G401 (cell line): ENCODE data around the gene TNK1. TPM values are rescaled to one million over a fixed set of nuclear protein-coding genes. Genes with fewer than 3 reads are reported as not detected.

ENCODE experiments used
- DNase-seq: peaks from one replicate; pipeline ENCODE4 v3.0.0-alpha.2; 2015; ENCODE audit warnings: low spot score
- in situ Hi-C: cut with HindIII; loops from 2 replicates; pipeline ENCODE4 v1.10.0; 2016; ENCODE audit warnings: low sequenced_read_pairs, mixed read lengths
- total RNA-seq: library from RNA; depleted of rRNA; stranded (reverse); fragments of >200 nt; shearing (Covaris generic); gene quantifications from 2 replicates; pipeline ENCODE4 v1.2.3, GENCODE V29; 2014

Gene TNK1
- total RNA-seq, 1 experiment from 2014 or later: not detected

DNA sequence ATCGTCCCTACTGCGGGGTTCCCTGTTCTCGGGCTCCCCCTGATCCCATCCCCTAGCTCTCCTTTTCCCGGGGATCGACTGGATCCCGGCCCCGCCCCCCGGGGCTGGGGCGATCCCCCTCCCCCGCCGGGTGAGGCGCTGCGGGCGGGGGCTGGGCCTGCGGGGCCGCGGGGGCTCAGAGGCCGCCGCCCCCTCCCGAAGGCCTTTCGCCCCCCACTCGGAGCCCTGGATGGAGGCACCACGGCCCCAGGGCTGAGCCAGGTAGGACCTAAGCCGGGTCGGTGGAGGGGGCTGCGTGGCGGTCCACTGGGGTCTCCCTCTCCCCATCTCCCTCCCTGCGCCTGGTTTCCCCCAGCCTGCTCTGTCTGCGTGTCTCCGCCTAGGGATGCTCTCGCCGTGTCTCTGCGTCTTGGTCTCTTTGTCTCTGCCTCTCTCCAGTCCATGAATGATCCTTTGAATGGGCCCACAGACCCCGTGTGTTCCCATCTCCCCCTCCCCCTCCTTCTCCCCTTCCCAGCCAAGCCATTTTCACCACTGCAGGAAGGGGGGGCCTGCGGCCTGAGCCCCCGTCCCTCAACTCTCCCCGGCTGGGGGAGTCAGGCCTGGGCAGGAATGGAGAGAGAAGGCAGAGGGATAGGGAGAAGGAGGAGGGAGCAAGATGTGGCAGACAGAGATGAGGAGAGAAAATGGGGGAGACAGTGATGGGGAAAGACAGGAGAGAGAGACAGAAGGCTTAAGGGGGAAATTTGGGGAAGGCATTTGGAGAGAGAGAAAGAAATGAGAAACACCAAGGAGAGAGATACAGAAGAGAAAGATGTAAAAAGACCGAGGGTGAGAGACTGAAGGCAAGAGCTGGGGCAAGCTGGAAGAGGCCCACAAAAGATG lies 24.7 kb downstream of the TNK1 start:
- DNase-seq: peak; percentile 44
- in situ Hi-C loops: no loop called here

DNA sequence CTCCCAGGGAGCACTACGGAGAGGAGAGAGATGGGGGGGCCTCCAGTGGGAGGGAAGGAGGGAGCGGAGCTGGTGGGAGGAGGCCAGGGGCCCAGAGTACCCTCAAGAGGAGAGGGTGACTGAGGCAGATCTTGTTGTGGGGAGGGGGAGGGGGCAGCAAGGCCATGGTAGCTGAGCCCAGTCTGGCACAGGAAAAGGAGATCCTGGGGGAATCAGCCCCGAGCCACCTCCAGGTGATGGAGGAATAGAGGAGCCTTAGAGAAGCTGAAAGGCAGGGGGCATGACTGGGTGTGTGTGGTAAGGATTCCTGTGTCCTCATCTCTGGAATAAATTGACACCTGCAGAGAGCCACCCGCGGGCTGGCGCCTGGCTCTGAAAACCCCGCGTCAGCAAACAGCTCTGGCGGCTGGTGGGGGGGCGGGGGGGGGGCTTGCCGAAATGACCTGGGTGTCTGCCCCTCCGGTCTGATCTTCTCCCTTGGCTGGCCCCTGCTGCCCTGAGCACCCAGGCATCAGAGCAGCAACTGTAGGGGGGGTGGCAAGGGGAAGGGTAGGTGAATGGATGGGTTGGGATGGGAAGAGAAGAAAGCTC lies 25.4 kb downstream of the TNK1 start:
- peak; percentile 14 for DNase-seq
- in situ Hi-C loops: no loop called here

- in situ Hi-C loops: no loop called here
These were observed 26.2 kb downstream of the TNK1 start for GRCh38 chr17:7407082-7407481.

GRCh38 chr17:7407485-7408251 lies 26.8 kb downstream of the TNK1 start, which contains the start of gene NLGN2:
NLGN2 (plus strand) TSS chr17:7407845; CDS start chr17:7408256, 411 bp downstream.
- DNase-seq: no peak
- in situ Hi-C loops: no loop called here

More at GRCh38 chr17:7407082-7407481, 26.2 kb downstream of the TNK1 start:
- DNase-seq: no peak

DNA sequence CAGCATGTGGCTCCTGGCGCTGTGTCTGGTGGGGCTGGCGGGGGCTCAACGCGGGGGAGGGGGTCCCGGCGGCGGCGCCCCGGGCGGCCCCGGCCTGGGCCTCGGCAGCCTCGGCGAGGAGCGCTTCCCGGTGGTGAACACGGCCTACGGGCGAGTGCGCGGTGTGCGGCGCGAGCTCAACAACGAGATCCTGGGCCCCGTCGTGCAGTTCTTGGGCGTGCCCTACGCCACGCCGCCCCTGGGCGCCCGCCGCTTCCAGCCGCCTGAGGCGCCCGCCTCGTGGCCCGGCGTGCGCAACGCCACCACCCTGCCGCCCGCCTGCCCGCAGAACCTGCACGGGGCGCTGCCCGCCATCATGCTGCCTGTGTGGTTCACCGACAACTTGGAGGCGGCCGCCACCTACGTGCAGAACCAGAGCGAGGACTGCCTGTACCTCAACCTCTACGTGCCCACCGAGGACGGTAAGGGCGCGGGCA lies 27.4 kb downstream of the TNK1 start:
- in situ Hi-C loops: no loop called here
- no peak for DNase-seq

DNA sequence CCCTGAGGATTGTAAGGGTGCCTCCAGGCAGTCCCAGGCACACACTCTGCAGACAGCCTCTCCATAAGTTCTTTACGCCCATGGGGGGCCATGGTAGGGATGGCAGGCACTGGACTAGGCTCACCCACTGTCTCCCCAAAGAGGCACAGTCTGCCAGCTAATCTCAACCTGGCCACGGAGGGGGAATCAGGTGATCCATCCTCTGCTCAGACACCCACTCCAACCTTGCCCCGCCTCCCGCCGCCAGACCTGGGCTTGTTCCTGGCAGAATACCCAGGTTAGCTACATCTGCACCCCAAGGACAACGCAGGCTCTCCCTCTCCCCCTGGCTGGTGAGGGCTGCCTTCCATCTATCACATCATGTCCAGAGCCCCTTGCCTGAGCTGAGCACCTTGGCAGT lies 28.0 kb downstream of the TNK1 start:
- DNase-seq: no peak

GRCh38 chr17:7409716-7410115 lies 28.8 kb downstream of the TNK1 start:
- in situ Hi-C loops: no loop called here
- no peak for DNase-seq

More for the DNA sequence above, 28.0 kb downstream of the TNK1 start:
- in situ Hi-C loops: no loop called here

GRCh38 chr17:7410634-7411426 lies 29.9 kb downstream of the TNK1 start:
- no peak for DNase-seq
- in situ Hi-C loops: no loop called here

DNA sequence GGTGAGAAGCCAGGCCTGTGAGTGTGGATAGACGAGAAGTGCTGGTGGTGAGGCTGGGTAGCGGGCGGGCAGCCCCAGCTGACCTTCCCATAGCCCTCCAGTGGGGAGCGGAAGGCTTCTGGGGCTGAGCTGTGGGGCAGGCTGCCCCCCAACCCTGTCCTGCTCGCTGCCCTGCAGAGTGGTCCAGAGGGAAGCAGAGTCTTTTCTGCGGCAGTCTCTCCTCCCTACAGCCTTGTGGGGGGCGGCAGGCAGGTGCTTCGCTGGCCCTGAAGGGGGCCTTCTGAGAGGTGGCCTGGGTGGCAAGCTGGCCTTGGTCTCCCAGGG lies 30.5 kb downstream of the TNK1 start:
- in situ Hi-C loops: no loop called here
- no peak for DNase-seq

- in situ Hi-C loops: no loop called here
- peak; percentile 34 for DNase-seq
These were observed 32.6 kb downstream of the TNK1 start for GRCh38 chr17:7413346-7413985.

DNA sequence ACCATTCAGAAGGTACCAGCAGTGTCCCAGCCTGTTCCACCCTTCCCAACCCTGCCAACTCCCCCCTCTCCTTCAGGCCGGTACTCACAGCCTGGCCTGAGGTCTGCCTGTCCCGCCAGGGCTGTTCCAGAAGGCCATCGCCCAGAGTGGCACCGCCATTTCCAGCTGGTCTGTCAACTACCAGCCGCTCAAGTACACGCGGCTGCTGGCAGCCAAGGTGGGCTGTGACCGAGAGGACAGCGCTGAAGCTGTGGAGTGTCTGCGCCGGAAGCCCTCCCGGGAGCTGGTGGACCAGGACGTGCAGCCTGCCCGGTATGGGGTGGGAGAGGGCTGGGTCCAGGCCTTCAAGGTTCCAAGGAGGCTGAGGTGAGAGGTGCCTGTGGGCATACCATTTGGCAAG lies 33.9 kb downstream of the TNK1 start:
- no peak for DNase-seq
- in situ Hi-C loops: no loop called here

DNA sequence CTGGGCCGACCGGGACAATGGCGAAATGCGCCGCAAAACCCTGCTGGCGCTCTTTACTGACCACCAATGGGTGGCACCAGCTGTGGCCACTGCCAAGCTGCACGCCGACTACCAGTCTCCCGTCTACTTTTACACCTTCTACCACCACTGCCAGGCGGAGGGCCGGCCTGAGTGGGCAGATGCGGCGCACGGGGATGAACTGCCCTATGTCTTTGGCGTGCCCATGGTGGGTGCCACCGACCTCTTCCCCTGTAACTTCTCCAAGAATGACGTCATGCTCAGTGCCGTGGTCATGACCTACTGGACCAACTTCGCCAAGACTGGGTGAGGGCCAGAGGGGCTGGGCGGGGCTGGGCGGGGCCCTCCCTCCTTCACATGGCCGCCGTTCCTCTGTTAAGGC lies 34.9 kb downstream of the TNK1 start:
- in situ Hi-C loops: no loop called here
- no peak for DNase-seq

DNA sequence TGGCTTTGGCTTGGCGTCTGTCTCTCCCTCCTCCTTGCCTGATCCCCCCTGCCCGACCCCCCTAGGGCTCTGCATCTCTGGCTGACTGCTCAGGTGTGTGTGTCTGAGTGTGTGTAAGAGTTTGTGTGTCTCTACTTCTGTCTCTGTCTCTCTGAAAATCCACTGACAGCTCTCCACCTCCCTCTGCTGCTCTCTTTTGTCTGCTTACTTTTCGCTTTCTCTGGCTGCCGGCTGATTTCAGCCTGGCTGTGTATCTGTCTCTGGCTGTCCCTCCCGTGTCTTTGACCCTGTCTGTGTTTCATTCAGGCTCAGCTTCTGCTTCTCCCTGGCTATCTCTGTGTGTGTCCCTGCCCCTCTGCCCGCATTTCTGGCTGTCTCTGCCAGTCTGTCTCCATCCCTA lies 35.4 kb downstream of the TNK1 start:
- in situ Hi-C loops: no loop called here
- no peak for DNase-seq

- no peak for DNase-seq
- in situ Hi-C loops: no loop called here
These were observed 36.3 kb downstream of the TNK1 start for GRCh38 chr17:7417056-7417655.

DNA sequence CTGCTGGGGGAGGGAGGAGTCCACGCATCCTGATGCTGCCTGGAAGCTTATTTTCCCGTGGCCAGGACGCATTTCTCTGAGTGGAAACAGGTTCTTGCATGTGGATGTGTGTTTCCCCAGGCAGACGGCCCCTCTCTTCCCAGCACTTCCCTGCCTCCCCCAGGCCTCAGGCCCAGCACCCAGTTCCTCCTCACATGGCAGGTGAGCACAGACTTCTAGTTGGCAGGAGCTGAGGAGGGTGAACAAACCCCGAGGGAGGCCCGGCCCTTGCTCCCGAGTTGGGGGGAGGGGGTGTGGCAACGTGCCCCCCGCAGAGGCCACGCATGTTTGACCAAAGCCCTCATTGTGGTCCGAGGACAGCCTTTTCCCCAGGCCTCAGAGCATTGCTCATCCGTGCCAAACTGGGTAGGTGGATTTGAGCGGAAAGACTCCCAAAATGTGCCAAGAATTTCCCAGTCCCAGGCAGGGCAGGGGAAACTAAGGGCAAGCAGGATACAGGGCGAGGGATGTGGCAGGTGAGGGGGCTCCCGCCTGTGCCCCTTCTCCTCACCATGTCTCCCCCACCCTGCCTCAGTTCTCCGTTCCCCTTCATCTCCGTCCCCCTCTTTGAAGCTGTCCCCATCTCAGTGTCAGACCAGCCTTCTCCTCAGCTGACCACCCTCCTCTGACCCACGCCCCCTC lies 37.7 kb downstream of the TNK1 start:
- in situ Hi-C loops: no loop called here
- DNase-seq: no peak

DNA sequence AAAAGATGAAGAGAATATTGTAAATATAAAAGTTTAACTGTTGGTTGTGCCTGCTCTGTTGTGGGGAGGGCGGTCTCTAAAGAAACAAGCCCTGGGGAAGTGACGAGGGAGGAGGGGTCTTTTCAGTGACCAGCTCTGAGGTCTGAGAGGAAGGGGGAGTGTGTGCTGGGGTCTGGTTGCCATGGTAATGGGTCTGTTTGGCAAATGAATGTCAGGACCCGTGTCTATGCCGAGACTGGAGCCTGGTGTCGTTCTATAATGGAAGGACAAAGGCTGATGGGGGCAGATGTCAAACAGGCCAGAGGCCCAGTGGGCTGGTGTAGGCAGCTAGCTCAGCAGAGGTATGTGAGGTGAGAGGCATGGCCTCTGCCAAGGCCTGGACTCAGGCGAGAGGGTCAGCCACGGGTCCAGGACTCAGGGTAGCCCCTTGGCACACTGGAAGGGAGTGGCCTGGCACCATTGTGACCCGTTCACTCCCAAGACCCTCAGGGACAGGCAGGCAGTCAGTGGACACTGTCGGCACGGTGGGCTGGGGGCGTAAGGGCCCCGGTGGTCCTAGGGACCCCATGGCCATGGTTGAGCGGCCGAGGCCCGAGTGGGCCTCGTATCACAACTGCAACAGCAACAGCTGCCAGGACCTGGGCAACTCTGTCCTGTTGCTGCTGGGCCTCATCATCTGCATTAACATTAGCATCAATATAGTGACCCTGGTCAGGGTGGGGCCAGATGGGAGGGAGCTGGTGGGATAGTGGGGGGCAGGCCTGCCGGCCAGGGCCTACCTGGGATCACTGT lies 39.1 kb downstream of the TNK1 start, which contains the start of gene SPEM1:
SPEM1 (plus strand) TSS at position 506 of the 792 bp plus-strand sequence; CDS start at position 567, 61 bp downstream.
- DNase-seq: no peak
- in situ Hi-C loops: no loop called here

GRCh38 chr17:7421186-7421585 lies 40.3 kb downstream of the TNK1 start:
- DNase-seq: no peak
- in situ Hi-C loops: no loop called here
